Measurements from ENCODE around the gene MCM9.

Gene MCM9

GRCh38 chr6:118931436-118931835 is 3.5 kb downstream of the MCM9 start:
- DNase-seq (ENCODE audit: low read depth): no peak

- DNase-seq (ENCODE audit: low read depth): peak; percentile 10
These were observed 4.3 kb downstream of the MCM9 start for GRCh38 chr6:118930680-118931079.

- DNase-seq (ENCODE audit: low read depth): no peak
These were observed 11.9 kb downstream of the MCM9 start for GRCh38 chr6:118923035-118923434.

- DNase-seq (ENCODE audit: low read depth): no peak
These were observed 13.9 kb downstream of the MCM9 start for GRCh38 chr6:118921084-118921483.

GRCh38 chr6:118918329-118918725 is 16.6 kb downstream of the MCM9 start:
- DNase-seq (ENCODE audit: low read depth): no peak

GRCh38 chr6:118917546-118918328 is 17.2 kb downstream of the MCM9 start:
- peak; percentile 16 for DNase-seq (ENCODE audit: low read depth)

- no peak for DNase-seq (ENCODE audit: low read depth)
These were observed 20.4 kb downstream of the MCM9 start for GRCh38 chr6:118914598-118914997.

- DNase-seq (ENCODE audit: low read depth): no peak
These were observed 21.8 kb downstream of the MCM9 start for GRCh38 chr6:118913161-118913560.

GRCh38 chr6:118912646-118913045 is 22.3 kb downstream of the MCM9 start:
- DNase-seq (ENCODE audit: low read depth): no peak

- peak; percentile 41 for DNase-seq (ENCODE audit: low read depth)
These were observed 26.5 kb downstream of the MCM9 start for GRCh38 chr6:118908441-118908840.

GRCh38 chr6:118905851-118906250 is 29.1 kb downstream of the MCM9 start:
- DNase-seq (ENCODE audit: low read depth): no peak

GRCh38 chr6:118905084-118905483 is 29.9 kb downstream of the MCM9 start:
- DNase-seq (ENCODE audit: low read depth): no peak

GRCh38 chr6:118903691-118904090 is 31.3 kb downstream of the MCM9 start:
- no peak for DNase-seq (ENCODE audit: low read depth)

GRCh38 chr6:118903138-118903537 is 31.8 kb downstream of the MCM9 start:
- no peak for DNase-seq (ENCODE audit: low read depth)

- peak; percentile 66 for DNase-seq (ENCODE audit: low read depth)
These were observed 32.2 kb downstream of the MCM9 start for GRCh38 chr6:118902726-118903125.

GRCh38 chr6:118899948-118900347 is 35.0 kb downstream of the MCM9 start:
- no peak for DNase-seq (ENCODE audit: low read depth)

- DNase-seq (ENCODE audit: low read depth): no peak
These were observed 37.6 kb downstream of the MCM9 start for GRCh38 chr6:118897386-118897785.

- DNase-seq (ENCODE audit: low read depth): peak; percentile 71
These were observed 38.4 kb downstream of the MCM9 start for GRCh38 chr6:118896339-118897136.

- DNase-seq (ENCODE audit: low read depth): no peak
These were observed 39.1 kb downstream of the MCM9 start for GRCh38 chr6:118895859-118896258.

GRCh38 chr6:118895261-118895560 is 39.7 kb downstream of the MCM9 start:
- peak; percentile 16 for DNase-seq (ENCODE audit: low read depth)

GRCh38 chr6:118894425-118895260 is 40.3 kb downstream of the MCM9 start:
- DNase-seq (ENCODE audit: low read depth): peak; percentile 71

- peak; percentile 99 for DNase-seq (ENCODE audit: low read depth)
These were observed 41.0 kb downstream of the MCM9 start, which contains the start of gene ASF1A for GRCh38 chr6:118893807-118894424. Gene ASF1A, plus strand, starts transcription at chr6:118894152. Its CDS starts 262 bp downstream, at chr6:118894414.
